Measurements from ENCODE around the gene UGDH.

- TF ChIP-seq CTCF (conservative IDR thresholded peaks at IDR 0.05) (no peak), ZFX (IDR thresholded peaks at IDR 0.05) (no peak)
These were observed 47.0 kb downstream of the UGDH start for GRCh38 chr4:39480251-39480650.
